ENCODE results near the gene COL4A3.

The COL4A3 gene

DNA sequence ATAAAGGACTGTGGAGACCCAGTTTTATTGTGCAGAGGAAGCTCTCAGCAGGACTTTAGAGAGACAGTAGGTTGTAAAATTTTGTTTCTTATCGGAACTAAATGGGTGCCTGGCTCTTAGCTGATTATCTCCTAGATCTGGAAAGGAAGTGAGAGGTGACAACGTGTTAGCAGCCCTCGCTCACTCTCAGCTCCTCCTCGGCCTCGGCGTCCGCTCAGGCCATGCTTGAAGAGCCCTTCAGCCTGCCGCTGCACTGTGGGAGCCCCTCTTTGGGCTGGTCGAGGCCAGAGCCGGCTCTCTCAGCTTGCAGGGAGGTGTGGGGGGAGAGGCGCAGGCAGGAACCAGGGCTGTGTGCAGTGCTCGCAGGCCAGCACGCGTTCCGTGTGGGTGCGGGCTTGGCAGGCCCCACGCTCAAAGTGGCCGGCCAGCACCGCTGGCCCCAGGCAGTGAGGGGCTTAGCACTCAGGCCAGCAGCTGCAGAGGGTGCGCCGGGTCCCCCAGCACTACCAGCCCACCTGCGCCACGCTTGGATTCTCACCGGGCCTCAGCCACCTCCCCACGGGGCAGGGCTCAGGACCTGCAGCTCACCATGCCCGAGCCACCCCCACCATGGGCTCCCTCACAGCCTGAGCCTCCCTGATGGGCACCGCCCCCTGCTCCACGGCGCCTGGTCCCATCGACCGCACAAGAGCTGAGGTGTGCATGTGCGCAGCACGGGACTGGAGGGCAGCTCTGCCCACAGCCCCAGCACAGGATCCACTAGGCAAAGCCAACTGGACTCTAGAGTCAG, 156.1 kb downstream of the COL4A3 start:
- TF ChIP-seq, protein P1, sequence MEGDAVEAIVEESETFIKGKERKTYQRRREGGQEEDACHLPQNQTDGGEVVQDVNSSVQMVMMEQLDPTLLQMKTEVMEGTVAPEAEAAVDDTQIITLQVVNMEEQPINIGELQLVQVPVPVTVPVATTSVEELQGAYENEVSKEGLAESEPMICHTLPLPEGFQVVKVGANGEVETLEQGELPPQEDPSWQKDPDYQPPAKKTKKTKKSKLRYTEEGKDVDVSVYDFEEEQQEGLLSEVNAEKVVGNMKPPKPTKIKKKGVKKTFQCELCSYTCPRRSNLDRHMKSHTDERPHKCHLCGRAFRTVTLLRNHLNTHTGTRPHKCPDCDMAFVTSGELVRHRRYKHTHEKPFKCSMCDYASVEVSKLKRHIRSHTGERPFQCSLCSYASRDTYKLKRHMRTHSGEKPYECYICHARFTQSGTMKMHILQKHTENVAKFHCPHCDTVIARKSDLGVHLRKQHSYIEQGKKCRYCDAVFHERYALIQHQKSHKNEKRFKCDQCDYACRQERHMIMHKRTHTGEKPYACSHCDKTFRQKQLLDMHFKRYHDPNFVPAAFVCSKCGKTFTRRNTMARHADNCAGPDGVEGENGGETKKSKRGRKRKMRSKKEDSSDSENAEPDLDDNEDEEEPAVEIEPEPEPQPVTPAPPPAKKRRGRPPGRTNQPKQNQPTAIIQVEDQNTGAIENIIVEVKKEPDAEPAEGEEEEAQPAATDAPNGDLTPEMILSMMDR (IDR thresholded peaks at IDR 0.05; ENCODE audit: low read depth, low read length, missing control alignments) = no peak
- H3K4me3 ChIP-seq (ENCODE audit: low read depth, low read length) = no peak overlapping the region
- DNase-seq (ENCODE audit: low read depth) = no peak

DNA sequence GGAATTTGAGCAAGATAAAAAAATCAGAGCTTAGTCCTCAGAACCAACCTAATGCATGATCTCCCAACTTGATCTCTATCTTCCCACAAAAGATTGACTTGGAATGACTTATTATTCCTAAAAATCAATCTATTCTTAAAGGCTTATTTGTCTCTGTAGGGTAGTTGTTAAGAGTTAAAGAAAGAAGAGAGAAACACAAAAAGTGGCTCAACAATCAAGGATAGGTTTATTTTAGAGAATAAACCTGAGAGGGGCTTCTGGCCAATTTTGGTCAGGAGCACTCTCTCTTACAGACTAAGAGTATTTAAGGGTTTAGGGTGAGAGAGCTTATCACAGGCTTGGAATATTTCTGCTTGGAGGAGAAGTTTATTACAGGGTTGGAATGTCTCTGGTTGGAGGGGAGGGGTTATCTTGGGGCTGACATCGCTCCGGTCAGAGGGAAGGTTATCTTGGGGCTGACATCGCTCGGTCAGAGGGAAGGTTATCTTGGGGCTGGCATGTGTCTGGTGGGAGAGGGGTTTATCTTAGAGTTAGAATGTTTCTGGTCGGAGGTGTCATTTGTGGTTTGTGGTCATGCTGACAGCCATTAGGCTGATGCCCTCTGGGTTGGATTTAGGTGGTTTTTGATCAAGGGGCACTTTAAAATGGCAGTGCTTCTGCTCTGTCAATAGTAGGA, 158.2 kb downstream of the COL4A3 start:
- TF ChIP-seq, protein P1 (IDR thresholded peaks at IDR 0.05; ENCODE audit: low read depth, low read length, missing control alignments) = no peak
- H3K4me3 ChIP-seq (ENCODE audit: low read depth, low read length) = no peak overlapping the region
- no peak for DNase-seq (ENCODE audit: low read depth)

DNA sequence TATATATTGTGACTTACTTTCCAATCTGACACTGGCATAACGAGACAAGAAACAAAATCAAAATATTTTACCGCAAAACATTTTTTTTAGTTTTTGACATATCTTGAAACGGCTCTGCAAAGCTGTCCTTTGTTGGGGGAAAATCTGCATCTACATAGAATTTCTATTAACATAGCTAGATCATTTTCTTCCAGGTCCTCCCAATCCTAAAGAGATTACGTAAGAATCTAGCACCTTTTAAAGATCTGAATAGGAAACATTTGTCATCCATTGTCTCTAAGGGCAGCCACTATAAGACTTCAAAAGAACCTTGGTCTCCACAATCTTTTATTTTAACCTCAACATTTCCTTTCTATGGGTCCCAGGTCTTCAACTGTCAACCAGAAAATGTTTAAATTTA, 159.4 kb downstream of the COL4A3 start:
- DNase-seq (ENCODE audit: low read depth) = no peak
- TF ChIP-seq, protein P1 (IDR thresholded peaks at IDR 0.05; ENCODE audit: low read depth, low read length, missing control alignments) = no peak
- no peak overlapping the region for H3K4me3 ChIP-seq (ENCODE audit: low read depth, low read length)

DNA sequence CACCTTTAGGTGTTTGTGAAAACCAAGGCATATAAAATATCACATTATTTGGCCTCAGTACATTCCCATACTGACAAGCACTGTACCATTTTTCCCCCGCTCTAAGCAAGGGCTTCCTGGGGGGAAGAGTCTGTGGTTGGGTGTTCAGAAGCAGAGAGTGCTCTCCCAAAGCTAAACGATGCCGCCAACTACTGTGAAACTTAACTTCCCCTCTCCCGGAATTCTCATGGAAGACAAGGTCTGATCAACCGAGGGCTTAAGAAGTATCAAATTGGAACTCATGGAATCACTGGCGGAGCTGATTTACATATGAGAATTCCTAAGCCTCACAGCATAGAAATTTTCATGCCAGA, 160.2 kb downstream of the COL4A3 start:
- no peak for DNase-seq (ENCODE audit: low read depth)

DNA sequence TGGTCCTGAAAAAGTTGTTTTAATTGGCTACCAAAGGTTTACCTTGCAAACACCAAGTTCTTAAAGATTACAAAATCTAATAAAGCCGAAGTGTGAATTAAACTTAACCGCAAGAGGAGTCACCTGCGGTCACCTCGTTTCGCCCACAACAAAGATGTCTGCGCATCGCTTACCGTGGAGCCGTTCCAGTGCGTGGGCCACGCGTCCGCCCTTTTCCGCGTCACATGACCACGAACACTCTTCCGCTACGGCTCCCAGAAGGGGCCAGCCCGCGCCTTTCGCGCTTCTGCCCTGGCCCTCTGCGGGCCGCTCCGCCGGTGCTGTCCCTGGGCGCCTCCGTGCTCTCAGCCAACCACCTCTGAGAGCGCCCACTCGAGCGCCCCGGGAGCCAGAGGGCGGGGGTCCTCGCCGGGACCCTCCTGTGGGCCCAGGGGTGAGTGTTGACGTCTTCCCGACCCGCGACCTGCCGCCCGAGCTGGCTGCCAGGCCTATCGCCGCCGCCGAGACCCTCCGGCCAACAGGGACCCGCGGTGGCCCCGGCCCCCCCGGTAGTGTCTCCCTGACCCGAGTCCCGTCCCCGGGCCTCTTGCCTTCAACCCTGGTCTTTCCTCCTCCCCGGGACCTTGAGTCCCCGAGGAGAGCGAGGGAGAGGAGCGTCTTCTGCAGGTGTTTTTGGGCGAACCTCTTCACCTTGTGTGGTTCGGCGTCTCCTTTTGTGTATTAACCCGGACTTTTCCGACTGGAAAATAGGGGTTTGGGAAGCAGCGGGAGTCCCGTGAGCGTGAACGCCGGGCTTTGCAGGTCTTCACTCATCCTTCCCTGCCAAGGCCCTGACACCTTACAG, 160.8 kb downstream of the COL4A3 start, which contains the start of gene MFF:
TSS of gene MFF (plus strand) at position 257 of the 844 bp plus-strand sequence. CDS start 5,415 bp downstream, outside the sequence.
- peak within 1 kb of the TSS; percentile 69 for H3K4me3 ChIP-seq (ENCODE audit: low read depth, low read length)
- peak; percentile 83 for DNase-seq (ENCODE audit: low read depth)
- TF ChIP-seq, protein P1 (IDR thresholded peaks at IDR 0.05; ENCODE audit: low read depth, low read length, missing control alignments) = peak; percentile 45

More for the DNA sequence above, 160.2 kb downstream of the COL4A3 start:
- H3K4me3 ChIP-seq (ENCODE audit: low read depth, low read length) = peak overlapping the region; percentile 69
- TF ChIP-seq, protein P1 (IDR thresholded peaks at IDR 0.05; ENCODE audit: low read depth, low read length, missing control alignments) = no peak

DNA sequence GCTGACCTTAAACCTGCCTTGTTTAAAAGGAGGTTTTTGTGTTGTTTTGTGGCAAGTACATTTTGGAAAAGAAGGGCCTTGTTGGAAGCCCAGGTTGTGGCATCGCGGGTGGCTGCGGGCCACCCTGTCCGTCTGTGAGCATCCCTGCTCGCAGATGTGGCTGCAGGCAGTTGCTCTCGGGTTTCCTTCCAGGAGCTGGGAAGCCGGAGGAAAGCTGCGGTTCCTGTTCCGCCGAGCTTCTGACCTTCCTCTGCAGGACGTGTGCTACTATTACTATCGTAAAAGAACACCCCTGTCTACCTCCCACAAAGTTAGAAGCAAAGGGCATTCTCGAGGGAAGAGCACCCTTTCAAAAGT, 161.4 kb downstream of the COL4A3 start:
- H3K4me3 ChIP-seq (ENCODE audit: low read depth, low read length) = peak overlapping the region; percentile 69
- TF ChIP-seq, protein P1 (IDR thresholded peaks at IDR 0.05; ENCODE audit: low read depth, low read length, missing control alignments) = no peak
- DNase-seq (ENCODE audit: low read depth) = no peak
